NCI-H1105 (cell line): ENCODE measurements around the gene A4GNT.
"Not testable (repeated sequence)": the region's sequence is repeated elsewhere in the genome, so short reads cannot be mapped to it uniquely, and the experiment has no call there.

Experiments
- DNase-seq: peaks from one replicate; lab custom pipeline; 2025; lab: John Stamatoyannopoulos, UW

Gene A4GNT

GRCh38 chr3:138118612-138119422 is 13.4 kb downstream of the A4GNT start:
- DNase-seq = peak; percentile 58

- DNase-seq = peak; percentile 58
Observed at GRCh38 chr3:138114988-138115971, 16.9 kb downstream of the A4GNT start, which contains the start of gene DZIP1L. Gene DZIP1L, minus strand, starts transcription at chr3:138115608. Its CDS starts 11,637 bp downstream, at chr3:138103971.

DNA sequence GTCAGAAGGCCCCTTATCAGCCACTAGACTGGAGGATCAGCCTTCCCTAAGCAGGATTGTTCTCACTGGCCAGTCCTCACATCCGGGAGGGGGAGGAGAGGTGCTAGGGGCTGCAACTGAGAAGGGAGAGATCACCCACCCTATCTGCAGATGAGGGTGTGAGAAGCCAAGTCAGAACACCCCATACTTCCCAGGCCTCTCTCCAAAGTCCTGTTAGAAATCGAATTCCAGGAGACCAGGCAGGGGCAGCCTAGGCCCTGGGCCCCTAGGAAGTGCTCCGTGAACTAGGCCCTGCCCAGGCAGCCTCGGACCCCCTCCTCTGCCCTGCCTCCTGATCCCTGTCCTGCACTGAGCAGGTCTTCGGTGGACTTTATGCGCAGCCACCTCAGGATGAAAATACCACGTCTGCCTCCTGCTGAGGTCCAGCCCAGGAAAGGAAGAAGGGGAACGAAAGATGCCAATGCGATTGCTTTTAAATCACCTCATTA is 17.7 kb downstream of the A4GNT start:
- no peak for DNase-seq

DNA sequence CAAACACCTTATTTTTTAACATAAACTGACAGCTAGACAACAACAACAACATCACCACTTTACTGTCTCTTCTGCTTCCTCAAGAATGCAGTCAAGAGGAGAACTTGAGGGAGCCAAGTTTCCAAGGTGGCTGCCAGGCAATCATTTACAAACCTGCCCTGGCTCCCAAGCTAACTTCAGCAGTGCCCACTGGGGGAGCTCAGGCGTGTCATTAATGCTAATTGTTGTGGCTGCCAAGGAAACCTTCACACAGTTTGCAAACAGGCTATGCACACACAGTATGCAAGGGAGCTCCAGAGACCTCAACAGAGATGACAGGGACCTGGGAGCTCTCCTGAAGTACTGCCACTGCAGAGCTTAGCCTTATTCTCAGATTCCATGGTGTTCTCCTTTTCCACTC is 18.9 kb downstream of the A4GNT start:
- DNase-seq = peak; percentile 41

DNA sequence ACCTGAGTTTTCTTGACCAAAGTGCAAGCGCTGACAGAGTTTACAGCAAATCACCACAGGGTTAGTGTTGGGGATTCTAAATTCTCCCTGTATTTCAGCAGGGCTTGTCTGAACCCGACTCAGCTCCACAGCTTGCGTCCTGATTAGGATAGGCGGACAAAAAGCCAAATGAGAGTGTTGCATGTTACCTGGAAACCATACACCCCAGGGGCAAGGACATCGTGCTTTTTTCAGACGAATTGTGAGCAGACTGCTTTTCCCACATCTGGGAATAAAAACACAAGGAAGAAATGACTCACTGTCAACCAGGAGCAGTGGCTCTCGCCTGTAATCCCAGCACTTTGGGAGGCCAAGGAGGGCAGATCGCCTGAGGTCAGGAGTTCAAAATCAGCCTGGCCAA is 19.8 kb downstream of the A4GNT start:
- DNase-seq = no peak

- DNase-seq = no peak
Observed at GRCh38 chr3:138105598-138105997, 26.6 kb downstream of the A4GNT start.

DNA sequence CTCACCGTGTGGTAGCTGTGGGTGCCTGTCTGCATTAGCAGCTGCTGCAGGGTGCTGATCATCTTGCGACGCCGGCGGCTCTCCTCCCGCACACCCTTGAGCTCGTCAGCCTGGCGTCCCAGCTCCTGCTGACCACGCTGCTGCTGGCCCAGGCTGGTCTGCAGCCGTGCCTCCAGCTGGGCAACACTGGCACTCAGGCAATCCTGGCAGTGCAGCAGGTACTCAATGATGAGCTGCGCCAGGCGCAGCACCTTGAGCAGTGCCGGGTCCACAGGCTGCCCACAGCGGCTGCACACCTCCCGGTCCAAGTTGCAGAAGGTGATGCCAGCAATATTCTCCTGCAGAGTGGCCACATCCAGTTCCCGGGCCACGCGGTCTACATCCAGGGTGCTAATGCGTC is 28.7 kb downstream of the A4GNT start:
- DNase-seq = no peak

GRCh38 chr3:138101351-138101940 is 30.7 kb downstream of the A4GNT start:
- DNase-seq = not testable (repeated sequence)

DNA sequence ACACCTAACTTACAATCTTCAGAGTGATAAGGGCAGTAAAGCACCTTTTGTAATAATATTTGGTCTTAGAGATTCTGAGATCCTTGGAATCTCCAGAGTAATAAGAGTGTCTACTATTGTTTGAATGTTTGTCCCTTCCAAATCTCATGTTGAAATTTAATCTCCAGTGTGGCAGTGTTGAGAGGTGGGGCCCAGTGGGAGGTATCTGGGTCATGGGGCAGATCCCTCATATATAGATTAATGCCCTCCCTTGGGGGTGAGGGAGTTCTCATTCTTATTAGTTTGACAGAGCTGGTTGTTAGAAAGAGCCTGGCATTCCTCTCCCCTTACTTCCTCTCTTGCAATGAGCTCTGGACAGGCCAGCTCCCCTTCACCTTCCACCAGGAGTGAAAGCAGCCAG is 32.8 kb downstream of the A4GNT start:
- DNase-seq = no peak

DNA sequence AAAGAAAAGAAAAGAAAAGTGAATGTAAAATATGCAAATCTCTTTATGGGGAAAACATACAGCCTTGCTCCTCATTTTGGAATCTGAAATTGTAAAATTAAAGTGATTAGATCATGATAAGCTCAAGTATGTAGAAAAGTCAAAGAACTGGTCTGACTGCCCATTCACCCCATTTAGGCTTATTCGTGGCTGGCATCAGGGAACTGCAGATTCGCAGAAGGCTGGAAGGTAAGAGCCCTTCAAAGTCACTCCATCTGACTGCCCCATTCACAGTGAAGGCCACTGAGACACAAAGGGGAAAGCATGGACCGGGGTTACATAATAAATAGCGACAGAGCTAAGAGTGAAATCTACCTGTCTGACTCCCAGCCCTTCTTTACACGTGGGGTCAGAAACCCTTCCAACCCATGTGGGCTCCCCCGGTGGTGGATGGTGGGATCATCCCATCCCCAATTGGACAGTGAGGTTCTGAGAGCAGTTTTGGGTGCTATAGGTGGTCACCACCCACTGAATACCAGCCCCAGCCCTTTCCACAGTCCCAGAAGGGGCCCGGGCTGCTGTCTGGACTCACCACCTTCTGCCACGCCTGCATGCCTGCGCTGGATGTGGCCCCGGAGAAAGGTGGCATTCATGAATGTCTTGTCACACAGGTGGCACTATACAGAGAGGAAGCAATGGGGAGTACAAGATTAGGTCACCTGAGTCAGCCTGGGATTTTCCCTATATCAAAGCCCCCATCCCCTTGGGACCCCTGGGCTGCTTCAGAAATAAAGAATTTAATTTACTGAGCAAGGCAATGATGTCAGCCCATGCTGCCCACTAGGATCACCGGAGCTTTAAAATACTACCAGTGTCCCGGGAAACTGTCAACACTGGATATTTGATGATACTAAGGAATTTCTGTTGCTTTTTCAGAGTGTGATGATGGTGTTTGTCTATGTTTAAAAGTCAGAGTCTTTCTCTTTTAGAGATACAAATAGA is 34.7 kb downstream of the A4GNT start:
- DNase-seq = no peak

DNA sequence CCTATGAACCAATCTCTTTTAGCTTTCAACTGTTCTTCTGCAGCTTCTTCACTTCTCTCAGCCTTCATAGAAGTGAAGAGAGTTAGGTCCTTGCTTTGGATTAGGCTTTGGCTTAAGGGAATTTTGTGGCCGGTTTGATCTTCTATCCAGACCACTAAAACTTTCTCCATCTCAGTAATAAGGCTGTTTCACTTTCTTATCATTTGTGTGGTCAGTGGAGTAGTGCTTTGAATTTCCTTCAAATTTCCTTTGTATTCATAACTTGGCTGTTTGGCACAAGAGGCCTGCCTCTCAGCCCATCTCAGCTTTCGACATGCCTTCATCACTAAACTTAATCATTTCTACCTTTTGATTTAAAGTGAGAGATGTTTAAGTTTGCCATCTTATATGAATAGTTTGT is 38.5 kb downstream of the A4GNT start:
- DNase-seq = no peak

DNA sequence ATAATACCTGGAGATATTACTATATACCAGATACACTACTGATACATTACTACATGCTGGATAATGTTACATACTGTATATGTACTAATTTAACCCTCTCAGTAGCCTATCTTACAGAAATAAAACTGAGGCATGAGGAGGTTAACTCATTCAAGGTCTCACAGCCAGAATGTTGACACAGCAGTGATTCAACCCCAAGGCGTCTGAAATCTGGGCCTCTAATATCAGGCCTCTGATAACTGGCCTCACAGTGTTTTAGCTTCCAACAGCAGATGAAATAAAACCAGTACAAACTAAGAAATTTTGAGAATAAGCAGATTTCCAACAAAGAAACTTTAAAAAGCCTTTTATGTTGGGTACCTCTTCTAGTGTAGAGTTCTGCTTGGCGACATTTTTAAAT is 40.2 kb downstream of the A4GNT start:
- DNase-seq = no peak

GRCh38 chr3:138089091-138089490 is 43.1 kb downstream of the A4GNT start:
- DNase-seq = no peak

GRCh38 chr3:138085745-138086144 is 46.4 kb downstream of the A4GNT start:
- not testable (repeated sequence) for DNase-seq

- no peak for DNase-seq
Observed at GRCh38 chr3:138084196-138084595, 48.0 kb downstream of the A4GNT start.

DNA sequence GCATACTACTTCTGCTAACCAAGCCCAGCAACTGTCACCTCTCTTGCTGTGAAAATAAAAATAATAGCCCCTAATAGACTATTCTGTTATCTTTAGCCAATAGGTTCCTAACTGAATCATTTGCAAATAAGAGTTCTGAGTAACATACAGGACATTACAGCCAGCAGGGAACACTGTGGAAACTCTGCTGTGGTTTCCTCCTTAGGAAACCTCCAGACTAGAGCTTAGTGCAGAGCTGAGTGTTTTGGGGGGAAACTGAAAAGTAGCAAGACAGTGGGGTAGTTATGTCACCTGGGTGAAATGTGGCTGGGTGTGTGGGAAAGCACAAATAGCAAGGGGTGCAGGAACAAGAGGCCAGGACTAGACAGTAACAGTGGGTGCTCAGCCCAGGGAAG is 49.2 kb downstream of the A4GNT start:
- DNase-seq = no peak

GRCh38 chr3:138082085-138082991 is 49.9 kb downstream of the A4GNT start:
- DNase-seq = no peak

GRCh38 chr3:138081371-138082084 is 50.7 kb downstream of the A4GNT start:
- DNase-seq = no peak

GRCh38 chr3:138079901-138080300 is 52.3 kb downstream of the A4GNT start:
- no peak for DNase-seq
